IMR-90 (cell line): ENCODE results near the gene BFAR. TPM values are rescaled to one million over a fixed set of nuclear protein-coding genes. Genes with fewer than 3 reads are reported as not detected.

Experiments used
- ATAC-seq: fragments of 200-7000 bp; cut with Tn5 transposase; 2 replicates; pipeline ENCODE4 v1.9.1; 2020; ENCODE audit warnings: low read depth, mild to moderate bottlenecking, moderate library complexity
- BruUV-seq: library from RNA; stranded (reverse); fragments of 400-500 nt; replicated peaks from 2 replicates; lab custom pipeline; 2021; lab: Mats Ljungman, UMichigan
- CTCF ChIA-PET: fragments of 300-600 bp; formaldehyde crosslinking; extraction: SDS; loops from one replicate; lab custom pipeline; 2021; ENCODE audit warnings: antibody characterized with exemption; lab: Yijun Ruan, JAX
- POLR2A ChIA-PET: fragments of 300-600 bp; sonication (Branson Sonifier 250); formaldehyde crosslinking; loops from one replicate; lab custom pipeline; 2022; ENCODE audit warnings: antibody characterized with exemption; ENCODE audit not compliant: unreplicated experiment; lab: Charles Lee
- DNase-seq: peaks from one replicate; pipeline ENCODE4 v3.0.0; 2013
- H2AFZ ChIP-seq: replicated peaks from 2 replicates; pipeline ENCODE3; 2013; ENCODE audit warnings: low read length, mild to moderate bottlenecking; ENCODE audit not compliant: poor library complexity
- H2AK5ac ChIP-seq: 2 replicates; pipeline ENCODE4 v1.6.1; 2013; ENCODE audit warnings: low read depth, low read length, inconsistent platforms
- H2AK9ac ChIP-seq: replicated peaks from 2 replicates; pipeline ENCODE3; 2013; ENCODE audit warnings: mild to moderate bottlenecking, low read depth, low read length, moderate library complexity; ENCODE audit not compliant: poor library complexity
- H2BK120ac ChIP-seq: 2 replicates; pipeline ENCODE4 v1.6.1; 2013; ENCODE audit warnings: low read depth, low read length, inconsistent platforms
- H2BK15ac ChIP-seq: 3 replicates; pipeline ENCODE4 v1.6.1; 2013; ENCODE audit warnings: low read depth, low read length, inconsistent platforms
- H2BK20ac ChIP-seq: 2 replicates; pipeline ENCODE4 v1.6.1; 2013; ENCODE audit warnings: low read depth, mild to moderate bottlenecking, inconsistent platforms, low read length, moderate library complexity
- H2BK5ac ChIP-seq: 2 replicates; pipeline ENCODE4 v1.6.1; 2013; ENCODE audit warnings: mild to moderate bottlenecking, low read depth, low read length, inconsistent platforms; ENCODE audit not compliant: poor library complexity, severe bottlenecking
- H3K14ac ChIP-seq: replicated peaks from 2 replicates; pipeline ENCODE4 v1.6.1; 2013; ENCODE audit warnings: low read depth, low read length, inconsistent platforms
- H3K18ac ChIP-seq: 2 replicates; pipeline ENCODE4 v1.6.1; 2013; ENCODE audit warnings: low read depth, low read length, control low read depth
- H3K23ac ChIP-seq: 2 replicates; pipeline ENCODE4 v1.6.1; 2013; ENCODE audit warnings: low read depth, low read length, inconsistent platforms
- H3K27ac ChIP-seq: 2 replicates; pipeline ENCODE4 v1.5.1; 2013; ENCODE audit warnings: mild to moderate bottlenecking, control low read depth, low read length; ENCODE audit not compliant: insufficient read depth
- H3K27me3 ChIP-seq: 2 replicates; pipeline ENCODE4 v1.6.1; 2013; ENCODE audit warnings: low read length; ENCODE audit not compliant: control insufficient read depth, insufficient read depth
- H3K36me3 ChIP-seq: 2 replicates; pipeline ENCODE4 v1.6.1; 2013; ENCODE audit warnings: low read length, mixed read lengths; ENCODE audit not compliant: control insufficient read depth, insufficient read depth
- H3K4ac ChIP-seq: 2 replicates; pipeline ENCODE4 v1.6.1; 2013; ENCODE audit warnings: low read depth, low read length, inconsistent platforms
- H3K4me1 ChIP-seq: 2 replicates; pipeline ENCODE4 v1.6.1; 2013; ENCODE audit warnings: low read length, mixed read lengths; ENCODE audit not compliant: control insufficient read depth, insufficient read depth
- H3K4me2 ChIP-seq: 2 replicates; pipeline ENCODE4 v1.6.1; 2013; ENCODE audit warnings: low read depth, mild to moderate bottlenecking, control low read depth, low read length, moderate library complexity
- H3K4me3 ChIP-seq: 2 replicates; pipeline ENCODE4 v1.5.1; 2013; ENCODE audit warnings: low read depth, mild to moderate bottlenecking, control low read depth, low read length, moderate library complexity; ENCODE audit not compliant: insufficient read depth
- H3K56ac ChIP-seq: 2 replicates; pipeline ENCODE4 v1.6.1; 2013; ENCODE audit warnings: low read length, inconsistent platforms; ENCODE audit not compliant: insufficient read depth; ENCODE audit errors: extremely low read depth
- H3K79me1 ChIP-seq, 2 experiments: 2 replicates each; pipeline ENCODE4 v1.6.1; 2013; ENCODE audit warnings: low read length in 2 of 2, inconsistent platforms in 1 of 2, low read depth in 1 of 2
- H3K9ac ChIP-seq: 2 replicates; pipeline ENCODE4 v1.6.1; 2013; ENCODE audit warnings: low read depth, low read length, control low read depth
- H3K9me1 ChIP-seq: 2 replicates; pipeline ENCODE4 v1.6.1; 2013; ENCODE audit warnings: low read length, inconsistent platforms; ENCODE audit not compliant: insufficient read depth
- H3K9me3 ChIP-seq: 2 replicates; pipeline ENCODE4 v1.6.1; 2013; ENCODE audit warnings: low read length; ENCODE audit not compliant: control insufficient read depth, insufficient read depth
- H4K20me1 ChIP-seq: 2 replicates; pipeline ENCODE4 v1.6.1; 2013; ENCODE audit warnings: low read length, inconsistent platforms; ENCODE audit not compliant: insufficient read depth
- H4K5ac ChIP-seq: 2 replicates; pipeline ENCODE4 v1.6.1; 2013; ENCODE audit warnings: mild to moderate bottlenecking, low read depth, low read length, control low read depth
- H4K8ac ChIP-seq, 2 experiments: 2 replicates each; pipeline ENCODE4 v1.6.1; 2013; ENCODE audit warnings: low read depth in 2 of 2, low read length in 2 of 2, control low read depth in 1 of 2, inconsistent platforms in 1 of 2
- H4K91ac ChIP-seq: 2 replicates; pipeline ENCODE4 v1.6.1; 2013; ENCODE audit warnings: low read depth, low read length, inconsistent platforms; ENCODE audit not compliant: insufficient read depth
- BHLHE40 ChIP-seq: fragments of 150-350 bp; IDR thresholded peaks from 2 replicates; pipeline ENCODE4 v1.6.1; 2016; ENCODE audit warnings: mild to moderate bottlenecking, low read depth, low read length
- CEBPB ChIP-seq: IDR thresholded peaks from 2 replicates; pipeline ENCODE4 v1.6.1; 2012; ENCODE audit warnings: low read depth, low read length, improper control_type of control experiment
- CHD1 ChIP-seq: IDR thresholded peaks from 2 replicates; pipeline ENCODE4 v1.6.1; 2012; ENCODE audit warnings: low read depth, low read length, improper control_type of control experiment
- FOS ChIP-seq: fragments of 150-350 bp; IDR thresholded peaks from 2 replicates; pipeline ENCODE4 v1.6.1; 2016; ENCODE audit warnings: low read depth, low read length
- MAFK ChIP-seq: IDR thresholded peaks from 2 replicates; pipeline ENCODE4 v1.6.1; 2012; ENCODE audit warnings: low read depth, low read length, improper control_type of control experiment
- MAZ ChIP-seq: IDR thresholded peaks from 2 replicates; pipeline ENCODE4 v1.6.1; 2012; ENCODE audit warnings: low read depth, mild to moderate bottlenecking, low read length, improper control_type of control experiment, moderate library complexity, borderline replicate concordance
- MXI1 ChIP-seq: IDR thresholded peaks from 2 replicates; pipeline ENCODE4 v1.6.1; 2012; ENCODE audit warnings: low read depth, mild to moderate bottlenecking, low read length, moderate library complexity, borderline replicate concordance
- POLR2A ChIP-seq: IDR thresholded peaks from 2 replicates; pipeline ENCODE4 v1.6.1; 2012; ENCODE audit warnings: mild to moderate bottlenecking, low read depth, low read length
- RAD21 ChIP-seq: IDR thresholded peaks from 2 replicates; pipeline ENCODE4 v1.6.1; 2012; ENCODE audit warnings: low read length, improper control_type of control experiment
- RFX5 ChIP-seq: IDR thresholded peaks from 2 replicates; pipeline ENCODE4 v1.8.0; 2012; ENCODE audit warnings: low read depth, mild to moderate bottlenecking, low read length, moderate library complexity
- SMC3 ChIP-seq: fragments of 150-350 bp; IDR thresholded peaks from 2 replicates; pipeline ENCODE4 v1.6.1; 2016; ENCODE audit warnings: low read depth, mild to moderate bottlenecking, antibody characterized with exemption, low read length, moderate library complexity
- WGBS, 2 experiments: methylation state at CpG; one replicate each; pipeline versions ENCODE4 v1.1.5 to v1.1.7; 2013; ENCODE audit warnings: missing lambda C conversion rate in 2 of 2; ENCODE audit not compliant: insufficient read length in 1 of 2; ENCODE audit errors: extremely low coverage in 2 of 2; 5-methylcytosine and 5-hydroxymethylcytosine counted together
- dilution Hi-C: fragments of 300-500 bp; cut with HindIII; formaldehyde crosslinking; loops from one replicate; pipeline ENCODE4 v1.14.3; 2018; ENCODE audit warnings: low sequenced_read_pairs; ENCODE audit not compliant: unreplicated experiment
- in situ Hi-C: fragments of 300-500 bp; cut with MboI; formaldehyde crosslinking; loops from 3 replicates; pipeline ENCODE4 v1.14.3; 2019; ENCODE audit warnings: low sequenced_read_pairs, inconsistent platforms, mixed read lengths
- intact Hi-C: fragments of 100-400 bp; cut with micrococcal nuclease; formaldehyde crosslinking; loops from 2 replicates; pipeline ENCODE4 v1.10.0; 2022
- polyA plus RNA-seq, 3 experiments: library from polyadenylated mRNA; depleted of rRNA; stranded (reverse); fragments of >200 nt; gene quantifications; 2 replicates each; pipeline ENCODE4 v1.2.3, GENCODE V29; 2012; ENCODE audit warnings: low replicate concordance in 1 of 3
- total RNA-seq: library from RNA; depleted of rRNA; stranded (reverse); fragments of >200 nt; gene quantifications from 2 replicates; pipeline ENCODE4 v1.2.3, GENCODE V29; 2012
- TF ChIP-seq, protein P1 (sequence below): conservative IDR thresholded peaks from 2 replicates; pipeline ENCODE4 v1.5.1; 2012; ENCODE audit warnings: mild to moderate bottlenecking, low read depth, low read length, improper control_type of control experiment
- TF ChIP-seq, protein P2 (sequence below): fragments of 150-350 bp; IDR thresholded peaks from 2 replicates; pipeline ENCODE4 v1.6.1; 2017; ENCODE audit warnings: mild to moderate bottlenecking, antibody characterized with exemption, low read length, low read depth
- TF ChIP-seq, protein P3 (sequence below): fragments of 150-350 bp; IDR thresholded peaks from 2 replicates; pipeline ENCODE4 v1.6.1; 2016; ENCODE audit warnings: low read depth, mild to moderate bottlenecking, low read length, moderate library complexity, borderline replicate concordance

BFAR gene
- total and polyA plus RNA-seq, 2 of the 4 experiments (the other 2 are of a cell fraction) = 46.6 to 56.5 TPM

GRCh38 chr16:14650629-14651028 is 17.9 kb downstream of the BFAR start:
- intact Hi-C loops = loop anchor here (1.0 kb wide), 1 partner anchor 8 kb away; no protein-coding TSS in a partner anchor
- Histone ChIP-seq H4K8ac (no peak overlapping the region), H4K20me1 (no peaks in the 10 kb centered on the region; the same call in 1 of the 2 replicates), H3K4me2 (no peak overlapping the region), H3K36me3 (peaks cover 48% of the 10 kb centered on the region), H2AK5ac (no peak overlapping the region), H3K27ac (no peak overlapping the region), H3K4me3 (no peak overlapping the region), H2BK15ac (no peak overlapping the region), H3K9ac (no peak overlapping the region), H3K56ac (no peak overlapping the region), H2AK9ac (no peak overlapping the region), H3K23ac (no peak overlapping the region), H4K5ac (no peak overlapping the region), H2BK20ac (no peak overlapping the region), H3K9me3 (no peaks in the 10 kb centered on the region), H3K18ac (no peak overlapping the region), H3K27me3 (no peaks in the 10 kb centered on the region), H2BK5ac (no peak overlapping the region), H3K4ac (no peak overlapping the region), H3K9me1 (no peaks in the 10 kb centered on the region), H3K4me1 (no peaks in the 10 kb centered on the region), H3K14ac (no peak overlapping the region), H4K91ac (no peak overlapping the region), H2AFZ (no peak overlapping the region), H2BK120ac (no peak overlapping the region), H3K79me1 (peaks cover 14% of the 10 kb centered on the region in 2 experiments)
- ATAC-seq (no peak; the same call in 1 of the 2 replicates), DNase-seq (no peak)
- in situ Hi-C loops = no loop called here
- CTCF ChIA-PET = interaction anchor here (0.5 kb wide), 1 partner anchor 790 kb away, joined by 5 read pairs; no protein-coding TSS in a partner anchor
- BruUV-seq = no TSS peak
- POLR2A ChIA-PET = no interaction called here
- WGBS, 2 experiments = no CpG with 5 or more reads among the region's 6 CpGs
- dilution Hi-C loops = no loop called here
- TF ChIP-seq CHD1 (no peak), RFX5 (no peak), POLR2A (no peak), MXI1 (no peak), FOS (no peak), BHLHE40 (no peak), MAFK (no peak), MAZ (no peak), CEBPB (no peak), SMC3 (no peak), RAD21 (no peak)
- TF ChIP-seq, protein P1, sequence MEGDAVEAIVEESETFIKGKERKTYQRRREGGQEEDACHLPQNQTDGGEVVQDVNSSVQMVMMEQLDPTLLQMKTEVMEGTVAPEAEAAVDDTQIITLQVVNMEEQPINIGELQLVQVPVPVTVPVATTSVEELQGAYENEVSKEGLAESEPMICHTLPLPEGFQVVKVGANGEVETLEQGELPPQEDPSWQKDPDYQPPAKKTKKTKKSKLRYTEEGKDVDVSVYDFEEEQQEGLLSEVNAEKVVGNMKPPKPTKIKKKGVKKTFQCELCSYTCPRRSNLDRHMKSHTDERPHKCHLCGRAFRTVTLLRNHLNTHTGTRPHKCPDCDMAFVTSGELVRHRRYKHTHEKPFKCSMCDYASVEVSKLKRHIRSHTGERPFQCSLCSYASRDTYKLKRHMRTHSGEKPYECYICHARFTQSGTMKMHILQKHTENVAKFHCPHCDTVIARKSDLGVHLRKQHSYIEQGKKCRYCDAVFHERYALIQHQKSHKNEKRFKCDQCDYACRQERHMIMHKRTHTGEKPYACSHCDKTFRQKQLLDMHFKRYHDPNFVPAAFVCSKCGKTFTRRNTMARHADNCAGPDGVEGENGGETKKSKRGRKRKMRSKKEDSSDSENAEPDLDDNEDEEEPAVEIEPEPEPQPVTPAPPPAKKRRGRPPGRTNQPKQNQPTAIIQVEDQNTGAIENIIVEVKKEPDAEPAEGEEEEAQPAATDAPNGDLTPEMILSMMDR = no peak
- TF ChIP-seq, protein P2, sequence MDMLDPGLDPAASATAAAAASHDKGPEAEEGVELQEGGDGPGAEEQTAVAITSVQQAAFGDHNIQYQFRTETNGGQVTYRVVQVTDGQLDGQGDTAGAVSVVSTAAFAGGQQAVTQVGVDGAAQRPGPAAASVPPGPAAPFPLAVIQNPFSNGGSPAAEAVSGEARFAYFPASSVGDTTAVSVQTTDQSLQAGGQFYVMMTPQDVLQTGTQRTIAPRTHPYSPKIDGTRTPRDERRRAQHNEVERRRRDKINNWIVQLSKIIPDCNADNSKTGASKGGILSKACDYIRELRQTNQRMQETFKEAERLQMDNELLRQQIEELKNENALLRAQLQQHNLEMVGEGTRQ = no peak
- TF ChIP-seq, protein P3, sequence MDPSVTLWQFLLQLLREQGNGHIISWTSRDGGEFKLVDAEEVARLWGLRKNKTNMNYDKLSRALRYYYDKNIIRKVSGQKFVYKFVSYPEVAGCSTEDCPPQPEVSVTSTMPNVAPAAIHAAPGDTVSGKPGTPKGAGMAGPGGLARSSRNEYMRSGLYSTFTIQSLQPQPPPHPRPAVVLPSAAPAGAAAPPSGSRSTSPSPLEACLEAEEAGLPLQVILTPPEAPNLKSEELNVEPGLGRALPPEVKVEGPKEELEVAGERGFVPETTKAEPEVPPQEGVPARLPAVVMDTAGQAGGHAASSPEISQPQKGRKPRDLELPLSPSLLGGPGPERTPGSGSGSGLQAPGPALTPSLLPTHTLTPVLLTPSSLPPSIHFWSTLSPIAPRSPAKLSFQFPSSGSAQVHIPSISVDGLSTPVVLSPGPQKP = no peak
